ENCODE measurements around the gene SLC2A2.
A peak's percentile ranks its signal among the peaks of the same experiment; 100 is the strongest.

Gene SLC2A2
- total RNA-seq, result 0 to 0.06 (median 0) reads per million in 18 experiments

GRCh38 chr3:171026597-171027293, at the start of gene SLC2A2:
SLC2A2 (minus strand) TSS chr3:171026720; CDS start chr3:171026670, 50 bp downstream.
- DNase-seq, result no peak

- peak in 1 of 2 donors; percentile 19 for DNase-seq
Measured at GRCh38 chr3:171072432-171072831, 45.9 kb upstream of the SLC2A2 start.

GRCh38 chr3:171068658-171069057, 42.1 kb upstream of the SLC2A2 start:
- DNase-seq, result no peak

GRCh38 chr3:171066206-171066605, 39.7 kb upstream of the SLC2A2 start:
- no peak for DNase-seq

GRCh38 chr3:171065732-171066131, 39.2 kb upstream of the SLC2A2 start:
- no peak for DNase-seq

GRCh38 chr3:171064461-171064860, 37.9 kb upstream of the SLC2A2 start:
- no peak for DNase-seq

GRCh38 chr3:171061749-171062148, 35.2 kb upstream of the SLC2A2 start:
- DNase-seq, result no peak

GRCh38 chr3:171059978-171060377, 33.5 kb upstream of the SLC2A2 start:
- DNase-seq, result no peak

GRCh38 chr3:171058873-171059603, 32.5 kb upstream of the SLC2A2 start:
- DNase-seq, result no peak

- DNase-seq, result no peak
Measured at GRCh38 chr3:171058058-171058457, 31.5 kb upstream of the SLC2A2 start.

- no peak for DNase-seq
Measured at GRCh38 chr3:171057072-171057471, 30.6 kb upstream of the SLC2A2 start.

- DNase-seq, result no peak
Measured at GRCh38 chr3:171056528-171056927, 30.0 kb upstream of the SLC2A2 start.

GRCh38 chr3:171055336-171056178, 29.0 kb upstream of the SLC2A2 start:
- no peak for DNase-seq

GRCh38 chr3:171054921-171055320, 28.4 kb upstream of the SLC2A2 start:
- no peak for DNase-seq

GRCh38 chr3:171054231-171054630, 27.7 kb upstream of the SLC2A2 start:
- DNase-seq, result no peak

GRCh38 chr3:171049861-171050444, 23.4 kb upstream of the SLC2A2 start:
- peak; percentile 50 to 61 for DNase-seq

- no peak for DNase-seq
Measured at GRCh38 chr3:171046760-171047159, 20.2 kb upstream of the SLC2A2 start.

GRCh38 chr3:171044835-171045793, 18.6 kb upstream of the SLC2A2 start:
- DNase-seq, result no peak

GRCh38 chr3:171044384-171044783, 17.9 kb upstream of the SLC2A2 start:
- no peak for DNase-seq

- DNase-seq, result no peak
Measured at GRCh38 chr3:171039674-171040073, 13.2 kb upstream of the SLC2A2 start.

GRCh38 chr3:171038342-171038741, 11.8 kb upstream of the SLC2A2 start:
- DNase-seq, result no peak
